Dermis microvascular lymphatic vessel endothelial cell (primary cell): Measurements from ENCODE around the gene MPPED2. TPM values are rescaled to one million over a fixed set of nuclear protein-coding genes. Genes with fewer than 3 reads are reported as not detected.

Experiments
- DNase-seq, 2 donors: peaks; one replicate each; pipeline versions ENCODE4 v3.0.0 to v3.0.0-alpha.2; 2010; ENCODE audit warnings: low read depth in 2 of 2
- total RNA-seq: library from RNA; depleted of rRNA; stranded (reverse); fragments of >200 nt; gene quantifications from 2 replicates; pipeline ENCODE4 v1.2.1, GENCODE V29; 2014

Gene MPPED2
- total RNA-seq, 1 donor from 2014 or later = 0.39 TPM

- peak; percentile 29 to 55 for DNase-seq
Observed at GRCh38 chr11:30454111-30454510, 132.0 kb downstream of the MPPED2 start.

- DNase-seq = no peak
Observed at GRCh38 chr11:30453705-30454104, 132.4 kb downstream of the MPPED2 start.

- DNase-seq = no peak
Observed at GRCh38 chr11:30452842-30453241, 133.3 kb downstream of the MPPED2 start.

- DNase-seq = no peak
Observed at GRCh38 chr11:30452114-30452513, 134.0 kb downstream of the MPPED2 start.

GRCh38 chr11:30451626-30452025 lies 134.5 kb downstream of the MPPED2 start:
- no peak for DNase-seq

GRCh38 chr11:30451167-30451566 lies 135.0 kb downstream of the MPPED2 start:
- DNase-seq = no peak

- DNase-seq = no peak
Observed at GRCh38 chr11:30447058-30447640, 139.0 kb downstream of the MPPED2 start.

GRCh38 chr11:30446520-30446919 lies 139.6 kb downstream of the MPPED2 start:
- DNase-seq = no peak

GRCh38 chr11:30445056-30445455 lies 141.1 kb downstream of the MPPED2 start:
- DNase-seq = no peak

- no peak for DNase-seq
Observed at GRCh38 chr11:30440510-30440909, 145.6 kb downstream of the MPPED2 start.

- no peak for DNase-seq
Observed at GRCh38 chr11:30436801-30437200, 149.4 kb downstream of the MPPED2 start.

GRCh38 chr11:30435488-30435887 lies 150.7 kb downstream of the MPPED2 start:
- DNase-seq = no peak

GRCh38 chr11:30434901-30435300 lies 151.3 kb downstream of the MPPED2 start:
- no peak for DNase-seq

GRCh38 chr11:30433831-30434230 lies 152.3 kb downstream of the MPPED2 start:
- DNase-seq = no peak

- no peak for DNase-seq
Observed at GRCh38 chr11:30432716-30433115, 153.4 kb downstream of the MPPED2 start.

- no peak for DNase-seq
Observed at GRCh38 chr11:30432178-30432577, 154.0 kb downstream of the MPPED2 start.

- no peak for DNase-seq
Observed at GRCh38 chr11:30431127-30431814, 154.9 kb downstream of the MPPED2 start.

GRCh38 chr11:30429550-30429949 lies 156.6 kb downstream of the MPPED2 start:
- no peak for DNase-seq

GRCh38 chr11:30426781-30427180 lies 159.4 kb downstream of the MPPED2 start:
- DNase-seq = no peak

- DNase-seq = no peak
Observed at GRCh38 chr11:30424844-30425243, 161.3 kb downstream of the MPPED2 start.

GRCh38 chr11:30424321-30424720 lies 161.8 kb downstream of the MPPED2 start:
- no peak for DNase-seq

- DNase-seq = no peak
Observed at GRCh38 chr11:30423886-30424285, 162.3 kb downstream of the MPPED2 start.

GRCh38 chr11:30423279-30423648 lies 162.9 kb downstream of the MPPED2 start:
- DNase-seq = no peak
